HepG2 (cell line): ENCODE measurements around the gene RUSC1. TPM values are rescaled to one million over a fixed set of nuclear protein-coding genes. Genes with fewer than 3 reads are reported as not detected.

Experiments
- ARNT ChIP-seq: fragments of 450-650 bp; IDR thresholded peaks from 2 replicates; pipeline ENCODE4 v1.6.1; 2017
- MEIS1 ChIP-seq: sonication (generic); formaldehyde crosslinking; IDR thresholded peaks from 2 replicates; pipeline ENCODE4 v1.9.0; 2021; ENCODE audit warnings: mild to moderate bottlenecking, missing genetic modification reagents, moderate library complexity, borderline replicate concordance
- MIXL1 ChIP-seq: IDR thresholded peaks from 2 replicates; pipeline ENCODE4 v1.6.1; 2016
- NR2F2 ChIP-seq: IDR thresholded peaks from 2 replicates; pipeline ENCODE4 v1.6.1; 2012; ENCODE audit warnings: low read depth, inconsistent platforms, borderline replicate concordance
- POLR2A ChIP-seq, 2 experiments: IDR thresholded peaks; 2 replicates each; pipeline ENCODE4 v1.6.1; 2011; ENCODE audit warnings: low read depth in 2 of 2, low read length in 2 of 2, mild to moderate bottlenecking in 1 of 2, moderate library complexity in 1 of 2; ENCODE audit not compliant: insufficient read depth in 1 of 2
- PPARG ChIP-seq: conservative IDR thresholded peaks from 2 replicates; pipeline ENCODE4 v1.6.1; 2016; ENCODE audit warnings: missing biosample characterization, missing genetic modification reagents
- SKI ChIP-seq: fragments of 450-650 bp; IDR thresholded peaks from one replicate; pipeline ENCODE4 v1.6.1; 2018; ENCODE audit warnings: mild to moderate bottlenecking; ENCODE audit not compliant: partially characterized antibody
- SP1 ChIP-seq, 2 experiments: fragments of 450-650 bp in 1 of 2; sonication (generic) in 1 of 2; formaldehyde crosslinking in 1 of 2; IDR thresholded peaks; 2 replicates each; pipeline versions ENCODE4 v1.4.0 to v1.6.1; 2016 to 2020; ENCODE audit warnings: missing genetic modification reagents in 1 of 2
- TAF1 ChIP-seq: sonication (generic); formaldehyde crosslinking; IDR thresholded peaks from 2 replicates; pipeline ENCODE4 v1.4.0; 2020; ENCODE audit warnings: missing genetic modification reagents
- ZFY ChIP-seq: sonication (generic); formaldehyde crosslinking; IDR thresholded peaks from 2 replicates; pipeline ENCODE4 v1.4.0; 2020; ENCODE audit warnings: missing genetic modification reagents
- ZNF160 ChIP-seq: sonication (generic); formaldehyde crosslinking; IDR thresholded peaks from 2 replicates; pipeline ENCODE4 v1.8.0; 2022; ENCODE audit warnings: mild to moderate bottlenecking, inconsistent platforms, missing genetic modification reagents
- ZNF235 ChIP-seq: sonication (generic); formaldehyde crosslinking; IDR thresholded peaks from 2 replicates; pipeline ENCODE4 v1.8.1; 2023; ENCODE audit warnings: mild to moderate bottlenecking, missing genetic modification reagents, borderline replicate concordance
- ZNF34 ChIP-seq: sonication (generic); formaldehyde crosslinking; IDR thresholded peaks from 2 replicates; pipeline ENCODE4 v1.4.0; 2020; ENCODE audit warnings: mild to moderate bottlenecking, missing genetic modification reagents, borderline replicate concordance
- ZNF644 ChIP-seq: IDR thresholded peaks from 2 replicates; pipeline ENCODE4 v1.6.1; 2016; ENCODE audit warnings: low read depth
- ZNF746 ChIP-seq: sonication (generic); formaldehyde crosslinking; IDR thresholded peaks from 2 replicates; pipeline ENCODE4 v1.8.0; 2022; ENCODE audit warnings: mild to moderate bottlenecking, missing genetic modification reagents
- polyA plus RNA-seq, 8 experiments: library from polyadenylated mRNA; depleted of rRNA in 3 of 8; stranded (reverse) in 7 of 8; unstranded in 1 of 8; fragments of >200 nt; fragmentation: Illumina TruSeq in 4 of 8; extraction: Trizol in 4 of 8; gene quantifications; 2 replicates each; pipeline versions ENCODE4 v1.2.1 to v1.2.3, GENCODE V29; 2011 to 2016; ENCODE audit warnings: low read depth in 4 of 8, missing spikeins in 1 of 8, mixed read lengths in 1 of 8; ENCODE audit not compliant: insufficient read depth in 1 of 8
- total RNA-seq, 5 experiments: library from RNA; depleted of rRNA; stranded (reverse); fragments of >200 nt; fragmentation: Illumina TruSeq; extraction: Trizol; gene quantifications; 2 replicates each; pipeline ENCODE4 v1.2.3, GENCODE V29; 2016; ENCODE audit warnings: low read depth in 1 of 5
- TF ChIP-seq, protein P1 (sequence below): sonication (generic); formaldehyde crosslinking; IDR thresholded peaks from 2 replicates; pipeline ENCODE4 v1.5.0; 2020; ENCODE audit warnings: missing genetic modification reagents, mild to moderate bottlenecking, borderline replicate concordance
- TF ChIP-seq, protein P2 (sequence below): fragments of 450-650 bp; IDR thresholded peaks from 2 replicates; pipeline ENCODE4 v1.6.1; 2016
- TF ChIP-seq, protein P3 (sequence below): sonication (generic); formaldehyde crosslinking; IDR thresholded peaks from 2 replicates; pipeline ENCODE4 v1.8.1; 2023; ENCODE audit warnings: missing genetic modification reagents, inconsistent platforms, borderline replicate concordance
- TF ChIP-seq, protein P4 (sequence below): sonication (generic); formaldehyde crosslinking; IDR thresholded peaks from 2 replicates; pipeline ENCODE4 v1.4.0; 2020; ENCODE audit warnings: mild to moderate bottlenecking, low read depth, missing genetic modification reagents
- TF ChIP-seq, protein P5 (sequence below): sonication (generic); formaldehyde crosslinking; IDR thresholded peaks from 2 replicates; pipeline ENCODE4 v1.4.0; 2020; ENCODE audit warnings: missing genetic modification reagents

Gene RUSC1
- total and polyA plus RNA-seq, 2 of the 13 experiments (the other 11 are each of a cell fraction or from before 2014, with no cell fraction given): 18.7 to 20.4 TPM

DNA sequence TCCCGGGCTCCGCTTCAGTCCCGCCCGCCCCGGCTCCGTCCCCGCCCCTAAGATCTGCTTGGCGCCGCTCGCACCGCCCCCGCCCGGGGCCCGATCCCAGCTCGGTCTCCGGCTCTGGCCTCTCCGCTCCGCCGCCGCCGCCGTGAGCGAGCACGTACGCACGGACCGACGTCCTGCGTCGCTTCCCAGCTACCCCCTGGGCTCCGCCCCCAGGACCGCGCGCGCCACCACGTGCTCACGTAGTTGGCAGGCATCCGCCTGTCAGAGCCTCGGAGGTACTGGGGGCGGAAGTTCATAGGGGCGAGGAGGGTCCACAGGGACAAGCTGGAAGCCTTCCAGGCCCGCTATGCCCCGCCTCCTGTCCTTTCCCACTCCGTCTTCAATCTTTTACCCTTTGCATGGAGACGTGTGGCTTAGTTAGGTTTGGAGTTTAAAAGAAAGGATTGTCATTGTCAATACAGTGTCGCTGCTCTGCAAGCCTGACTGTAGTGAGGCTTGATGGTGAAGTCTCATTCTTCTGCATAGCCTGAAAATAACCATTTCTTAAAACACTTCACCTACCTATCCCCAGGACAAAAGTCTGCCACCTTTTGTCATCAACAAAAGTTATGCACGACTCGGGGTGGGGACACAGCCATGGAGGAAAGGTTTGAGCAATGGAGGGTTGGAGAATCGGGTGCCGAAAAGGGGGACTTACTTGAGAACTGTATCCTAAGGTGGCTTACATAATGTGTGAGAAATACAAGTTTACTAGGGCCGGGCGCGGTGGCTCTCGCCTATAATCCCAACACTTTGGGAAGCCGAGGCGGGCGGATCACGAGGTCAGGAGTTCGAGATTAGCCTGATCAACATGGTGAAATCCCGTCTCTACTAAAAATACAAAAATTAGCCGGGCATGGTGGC is 47.1 kb upstream of the RUSC1 start, which contains the start of gene CLK2 (continued):
- TF ChIP-seq NR2F2 (no peak), ZNF160 (CRISPR knock-in tag) (no peak), PPARG (peak; percentile 46; the same call in 1 of the 2 replicates), ARNT (no peak), ZFY (CRISPR knock-in tag) (peak; percentile 82), SKI (peak; percentile 57), TAF1 (CRISPR knock-in tag) (peak; percentile 82; the same call in 1 of the 2 replicates), ZNF235 (CRISPR knock-in tag) (no peak), POLR2A (IDR thresholded peaks at IDR 0.05; ENCODE audit: insufficient read depth in 1 of 2, low read depth in 2 of 2, low read length in 2 of 2) (peak in 1 of 2 experiments; percentile 68; a peak in 2 of 4 replicates), ZNF644 (no peak), MIXL1 (0 out of 2 replicates have a peak, but pooled peaks have one; percentile 43), ZNF34 (CRISPR knock-in tag) (no peak), MEIS1 (CRISPR knock-in tag) (0 out of 2 replicates have a peak, but pooled peaks have one; percentile 72), SP1 (IDR thresholded peaks at IDR 0.05) (no peak), SP1 (CRISPR knock-in tag; IDR thresholded peaks at IDR 0.05) (peak; percentile 90), ZNF746 (CRISPR knock-in tag) (peak; percentile 18; the same call in 1 of the 2 replicates)
- TF ChIP-seq, protein P1, sequence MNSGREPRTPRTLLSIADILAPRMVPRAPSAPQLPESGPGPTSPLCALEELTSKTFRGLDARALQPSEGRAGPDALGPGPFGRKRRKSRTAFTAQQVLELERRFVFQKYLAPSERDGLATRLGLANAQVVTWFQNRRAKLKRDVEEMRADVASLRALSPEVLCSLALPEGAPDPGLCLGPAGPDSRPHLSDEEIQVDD (CRISPR knock-in tag): no peak
- TF ChIP-seq, protein P2, sequence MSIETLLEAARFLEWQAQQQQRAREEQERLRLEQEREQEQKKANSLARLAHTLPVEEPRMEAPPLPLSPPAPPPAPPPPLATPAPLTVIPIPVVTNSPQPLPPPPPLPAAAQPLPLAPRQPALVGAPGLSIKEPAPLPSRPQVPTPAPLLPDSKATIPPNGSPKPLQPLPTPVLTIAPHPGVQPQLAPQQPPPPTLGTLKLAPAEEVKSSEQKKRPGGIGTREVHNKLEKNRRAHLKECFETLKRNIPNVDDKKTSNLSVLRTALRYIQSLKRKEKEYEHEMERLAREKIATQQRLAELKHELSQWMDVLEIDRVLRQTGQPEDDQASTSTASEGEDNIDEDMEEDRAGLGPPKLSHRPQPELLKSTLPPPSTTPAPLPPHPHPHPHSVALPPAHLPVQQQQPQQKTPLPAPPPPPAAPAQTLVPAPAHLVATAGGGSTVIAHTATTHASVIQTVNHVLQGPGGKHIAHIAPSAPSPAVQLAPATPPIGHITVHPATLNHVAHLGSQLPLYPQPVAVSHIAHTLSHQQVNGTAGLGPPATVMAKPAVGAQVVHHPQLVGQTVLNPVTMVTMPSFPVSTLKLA: peak; percentile 93
- TF ChIP-seq, protein P3, sequence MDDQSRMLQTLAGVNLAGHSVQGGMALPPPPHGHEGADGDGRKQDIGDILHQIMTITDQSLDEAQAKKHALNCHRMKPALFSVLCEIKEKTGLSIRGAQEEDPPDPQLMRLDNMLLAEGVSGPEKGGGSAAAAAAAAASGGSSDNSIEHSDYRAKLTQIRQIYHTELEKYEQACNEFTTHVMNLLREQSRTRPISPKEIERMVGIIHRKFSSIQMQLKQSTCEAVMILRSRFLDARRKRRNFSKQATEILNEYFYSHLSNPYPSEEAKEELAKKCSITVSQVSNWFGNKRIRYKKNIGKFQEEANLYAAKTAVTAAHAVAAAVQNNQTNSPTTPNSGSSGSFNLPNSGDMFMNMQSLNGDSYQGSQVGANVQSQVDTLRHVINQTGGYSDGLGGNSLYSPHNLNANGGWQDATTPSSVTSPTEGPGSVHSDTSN: no peak
- TF ChIP-seq, protein P4, sequence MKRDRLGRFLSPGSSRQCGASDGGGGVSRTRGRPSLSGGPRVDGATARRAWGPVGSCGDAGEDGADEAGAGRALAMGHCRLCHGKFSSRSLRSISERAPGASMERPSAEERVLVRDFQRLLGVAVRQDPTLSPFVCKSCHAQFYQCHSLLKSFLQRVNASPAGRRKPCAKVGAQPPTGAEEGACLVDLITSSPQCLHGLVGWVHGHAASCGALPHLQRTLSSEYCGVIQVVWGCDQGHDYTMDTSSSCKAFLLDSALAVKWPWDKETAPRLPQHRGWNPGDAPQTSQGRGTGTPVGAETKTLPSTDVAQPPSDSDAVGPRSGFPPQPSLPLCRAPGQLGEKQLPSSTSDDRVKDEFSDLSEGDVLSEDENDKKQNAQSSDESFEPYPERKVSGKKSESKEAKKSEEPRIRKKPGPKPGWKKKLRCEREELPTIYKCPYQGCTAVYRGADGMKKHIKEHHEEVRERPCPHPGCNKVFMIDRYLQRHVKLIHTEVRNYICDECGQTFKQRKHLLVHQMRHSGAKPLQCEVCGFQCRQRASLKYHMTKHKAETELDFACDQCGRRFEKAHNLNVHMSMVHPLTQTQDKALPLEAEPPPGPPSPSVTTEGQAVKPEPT: no peak
- TF ChIP-seq, protein P5, sequence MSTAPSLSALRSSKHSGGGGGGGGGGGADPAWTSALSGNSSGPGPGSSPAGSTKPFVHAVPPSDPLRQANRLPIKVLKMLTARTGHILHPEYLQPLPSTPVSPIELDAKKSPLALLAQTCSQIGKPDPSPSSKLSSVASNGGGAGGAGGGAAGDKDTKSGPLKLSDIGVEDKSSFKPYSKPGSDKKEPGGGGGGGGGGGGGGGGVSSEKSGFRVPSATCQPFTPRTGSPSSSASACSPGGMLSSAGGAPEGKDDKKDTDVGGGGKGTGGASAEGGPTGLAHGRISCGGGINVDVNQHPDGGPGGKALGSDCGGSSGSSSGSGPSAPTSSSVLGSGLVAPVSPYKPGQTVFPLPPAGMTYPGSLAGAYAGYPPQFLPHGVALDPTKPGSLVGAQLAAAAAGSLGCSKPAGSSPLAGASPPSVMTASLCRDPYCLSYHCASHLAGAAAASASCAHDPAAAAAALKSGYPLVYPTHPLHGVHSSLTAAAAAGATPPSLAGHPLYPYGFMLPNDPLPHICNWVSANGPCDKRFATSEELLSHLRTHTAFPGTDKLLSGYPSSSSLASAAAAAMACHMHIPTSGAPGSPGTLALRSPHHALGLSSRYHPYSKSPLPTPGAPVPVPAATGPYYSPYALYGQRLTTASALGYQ (CRISPR knock-in tag): 0 out of 2 replicates have a peak, but pooled peaks have one; percentile 12
